Colonic mucosa (tissue), 4 donors: ENCODE data around the gene GNL3L. TPM values are rescaled to one million over a fixed set of nuclear protein-coding genes. Genes with fewer than 3 reads are reported as not detected.
"Not testable (repeated sequence)": the region's sequence is repeated elsewhere in the genome, so short reads cannot be mapped to it uniquely, and the experiment has no call there.

ENCODE experiments used
- DNase-seq: peaks from one replicate; pipeline ENCODE4 v3.0.0-alpha.2; 2020
- H3K27ac ChIP-seq: fragments of 200-600 bp; one replicate; pipeline ENCODE4 v1.8.0; 2021
- H3K27me3 ChIP-seq: fragments of 200-600 bp; one replicate; pipeline ENCODE4 v1.8.0; 2021
- H3K36me3 ChIP-seq: fragments of 200-600 bp; one replicate; pipeline ENCODE4 v1.8.0; 2021
- H3K4me1 ChIP-seq: fragments of 200-600 bp; one replicate; pipeline ENCODE4 v1.8.0; 2021; ENCODE audit warnings: mild to moderate bottlenecking
- H3K4me3 ChIP-seq: fragments of 200-600 bp; one replicate; pipeline ENCODE4 v1.8.0; 2021
- H3K9ac ChIP-seq, 2 donors: one replicate each; pipeline ENCODE4 v1.7.0; 2013; ENCODE audit warnings: control low read depth in 2 of 2, low read depth in 2 of 2, low read length in 2 of 2
- H3K9me3 ChIP-seq: fragments of 200-600 bp; one replicate; pipeline ENCODE4 v1.8.0; 2021
- intact Hi-C: fragments of 100-400 bp; cut with DNase I; formaldehyde crosslinking; loops from one replicate; pipeline ENCODE4 v1.14.1; 2022
- total RNA-seq, 2 donors: library from RNA; stranded (reverse); fragmentation: NEBNext Ultra II Directional in 1 of 2; extraction: Animal tissue kit (Norgen Biotek cat#: 25700) in 1 of 2; gene quantifications; one replicate each; pipeline ENCODE4 v1.2.1, GENCODE V29; 2021
- TF ChIP-seq, protein P1 (sequence below): fragments of 200-600 bp; IDR thresholded peaks from one replicate; pipeline ENCODE4 v1.8.0; 2022; ENCODE audit warnings: antibody characterized with exemption, mild to moderate bottlenecking
- donor health status: healthy.
- donor health status: DM: no; HTN: no; CAD: no.
- donor health status: DM: no; HTN: no; CAD: no.

Gene GNL3L
- total RNA-seq, 2 donors from 2014 or later: 23.5 to 38.3 TPM

DNA sequence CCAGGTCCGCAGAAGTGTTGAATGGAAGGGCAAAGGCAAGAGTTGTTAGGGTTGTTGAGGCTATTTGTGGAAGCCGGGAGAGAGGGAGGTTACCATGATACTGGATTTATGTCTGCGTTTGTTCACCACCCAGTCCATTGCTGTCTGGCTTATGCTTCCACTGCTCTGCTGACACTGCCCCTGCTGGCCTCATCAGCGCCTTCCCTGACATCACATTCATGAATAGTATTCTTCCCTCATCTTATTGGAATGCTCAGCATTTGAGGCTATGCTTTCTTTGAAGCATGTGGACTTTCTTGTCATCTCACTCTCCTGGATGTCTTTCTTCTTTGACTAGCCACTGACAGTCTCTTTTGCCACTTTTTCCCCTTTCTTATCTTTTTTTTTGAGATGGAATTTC is 10.3 kb downstream of the GNL3L start:
- TF ChIP-seq, protein P1, sequence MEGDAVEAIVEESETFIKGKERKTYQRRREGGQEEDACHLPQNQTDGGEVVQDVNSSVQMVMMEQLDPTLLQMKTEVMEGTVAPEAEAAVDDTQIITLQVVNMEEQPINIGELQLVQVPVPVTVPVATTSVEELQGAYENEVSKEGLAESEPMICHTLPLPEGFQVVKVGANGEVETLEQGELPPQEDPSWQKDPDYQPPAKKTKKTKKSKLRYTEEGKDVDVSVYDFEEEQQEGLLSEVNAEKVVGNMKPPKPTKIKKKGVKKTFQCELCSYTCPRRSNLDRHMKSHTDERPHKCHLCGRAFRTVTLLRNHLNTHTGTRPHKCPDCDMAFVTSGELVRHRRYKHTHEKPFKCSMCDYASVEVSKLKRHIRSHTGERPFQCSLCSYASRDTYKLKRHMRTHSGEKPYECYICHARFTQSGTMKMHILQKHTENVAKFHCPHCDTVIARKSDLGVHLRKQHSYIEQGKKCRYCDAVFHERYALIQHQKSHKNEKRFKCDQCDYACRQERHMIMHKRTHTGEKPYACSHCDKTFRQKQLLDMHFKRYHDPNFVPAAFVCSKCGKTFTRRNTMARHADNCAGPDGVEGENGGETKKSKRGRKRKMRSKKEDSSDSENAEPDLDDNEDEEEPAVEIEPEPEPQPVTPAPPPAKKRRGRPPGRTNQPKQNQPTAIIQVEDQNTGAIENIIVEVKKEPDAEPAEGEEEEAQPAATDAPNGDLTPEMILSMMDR: no peak
- Histone ChIP-seq H3K4me3 (no peak overlapping the region), H3K36me3 (no peaks in the 10 kb centered on the region), H3K9ac (no peak overlapping the region), H3K9me3 (no peaks in the 10 kb centered on the region), H3K4me1 (no peaks in the 10 kb centered on the region), H3K27ac (no peak overlapping the region), H3K27me3 (no peaks in the 10 kb centered on the region)
- intact Hi-C loops: no loop called here
- no peak for DNase-seq

DNA sequence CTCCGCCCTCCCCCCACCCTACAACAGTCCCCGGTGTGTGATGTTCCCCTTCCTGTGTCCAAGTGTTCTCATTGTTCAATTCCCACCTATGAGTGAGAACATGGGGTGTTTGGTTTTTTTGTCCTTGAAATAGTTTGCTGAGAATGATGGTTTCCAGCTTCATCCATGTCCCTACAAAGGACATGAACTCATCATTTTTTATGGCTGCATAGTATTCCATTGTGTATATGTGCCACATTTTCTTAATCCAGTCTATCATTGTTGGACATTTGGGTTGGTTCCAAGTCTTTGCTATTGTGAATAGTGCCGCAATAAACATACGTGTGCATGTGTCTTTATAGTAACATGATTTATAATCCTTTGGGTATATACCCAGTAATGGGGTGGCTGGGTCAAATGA is 12.2 kb downstream of the GNL3L start:
- intact Hi-C loops, H3K4me3 ChIP-seq, H3K9me3 ChIP-seq, DNase-seq, H3K27me3 ChIP-seq, H3K27ac ChIP-seq, H3K36me3 ChIP-seq, H3K9ac ChIP-seq, H3K4me1 ChIP-seq: not testable (repeated sequence)

DNA sequence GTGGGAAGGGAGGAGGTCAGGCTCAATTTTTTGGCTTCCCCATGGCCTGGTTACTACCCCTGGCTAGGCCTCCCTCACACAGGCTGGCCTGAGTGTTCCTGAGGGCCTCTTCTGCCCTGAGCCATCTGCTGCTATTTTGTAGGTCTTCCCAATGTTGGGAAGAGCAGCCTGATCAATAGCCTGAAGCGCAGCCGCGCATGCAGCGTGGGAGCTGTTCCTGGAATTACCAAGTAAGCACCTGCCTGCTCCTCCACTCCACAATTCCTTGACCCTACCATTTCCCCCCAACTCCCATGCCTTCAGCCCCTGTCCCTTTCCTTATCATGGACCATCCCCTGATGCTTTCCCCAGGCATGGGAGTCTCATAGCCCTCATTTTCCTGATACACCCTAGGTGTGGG is 20.8 kb downstream of the GNL3L start:
- H3K27me3 ChIP-seq: no peaks in the 10 kb centered on the region
- TF ChIP-seq, protein P1: no peak

DNA sequence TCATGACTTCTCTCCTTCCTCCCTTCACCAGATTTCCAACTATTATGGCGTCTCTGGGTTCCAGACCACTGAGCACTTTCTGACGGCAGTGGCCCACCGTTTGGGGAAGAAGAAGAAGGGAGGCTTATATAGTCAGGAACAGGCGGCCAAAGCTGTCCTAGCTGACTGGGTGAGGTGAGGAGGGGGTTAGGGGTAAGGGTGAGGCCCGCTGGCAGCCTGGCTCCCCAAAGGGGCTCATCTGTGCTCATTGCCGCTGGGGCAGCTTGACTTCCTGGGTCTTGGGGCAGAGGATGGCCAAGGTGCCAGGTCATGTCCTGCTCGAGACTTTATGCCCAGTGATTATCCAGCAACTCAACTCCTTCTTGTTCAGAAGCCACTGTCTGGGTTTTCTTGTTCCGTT is 21.8 kb downstream of the GNL3L start:
- Histone ChIP-seq H3K9ac (no peak overlapping the region), H3K4me3 (no peak overlapping the region), H3K27ac (no peak overlapping the region), H3K4me1 (no peaks in the 10 kb centered on the region), H3K9me3 (no peaks in the 10 kb centered on the region), H3K36me3 (peaks cover 3% of the 10 kb centered on the region), H3K27me3 (no peaks in the 10 kb centered on the region)
- TF ChIP-seq, protein P1: no peak
- no peak for DNase-seq
- intact Hi-C loops: no loop called here

More for the DNA sequence above, 20.8 kb downstream of the GNL3L start:
- Histone ChIP-seq H3K4me1 (no peaks in the 10 kb centered on the region), H3K4me3 (no peak overlapping the region), H3K9ac (no peak overlapping the region), H3K27ac (no peak overlapping the region), H3K9me3 (no peaks in the 10 kb centered on the region), H3K36me3 (peaks cover 3% of the 10 kb centered on the region)
- no peak for DNase-seq
- intact Hi-C loops: no loop called here

DNA sequence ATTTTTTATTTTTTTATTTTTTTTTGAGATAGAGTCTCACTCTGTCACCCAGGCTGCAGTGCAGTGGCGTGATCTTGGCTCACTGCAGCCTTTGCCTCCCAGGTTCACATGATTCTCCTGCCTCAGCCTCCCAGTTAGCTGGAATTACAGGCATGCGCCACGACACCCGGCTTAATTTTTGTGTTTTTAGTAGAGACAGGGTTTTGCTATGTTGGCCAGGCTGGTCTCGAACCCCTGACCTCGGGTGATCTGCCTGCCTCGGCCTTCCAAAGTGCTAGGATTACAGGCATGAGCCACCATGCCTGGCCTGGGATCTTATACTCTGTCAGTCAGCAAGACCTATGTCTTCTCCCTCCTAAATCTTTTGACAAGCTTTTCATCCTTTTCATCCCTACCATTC is 25.0 kb downstream of the GNL3L start:
- H3K27ac ChIP-seq, H3K4me1 ChIP-seq, H3K4me3 ChIP-seq, H3K9ac ChIP-seq, intact Hi-C loops, H3K9me3 ChIP-seq, H3K36me3 ChIP-seq, H3K27me3 ChIP-seq, DNase-seq: not testable (repeated sequence)

DNA sequence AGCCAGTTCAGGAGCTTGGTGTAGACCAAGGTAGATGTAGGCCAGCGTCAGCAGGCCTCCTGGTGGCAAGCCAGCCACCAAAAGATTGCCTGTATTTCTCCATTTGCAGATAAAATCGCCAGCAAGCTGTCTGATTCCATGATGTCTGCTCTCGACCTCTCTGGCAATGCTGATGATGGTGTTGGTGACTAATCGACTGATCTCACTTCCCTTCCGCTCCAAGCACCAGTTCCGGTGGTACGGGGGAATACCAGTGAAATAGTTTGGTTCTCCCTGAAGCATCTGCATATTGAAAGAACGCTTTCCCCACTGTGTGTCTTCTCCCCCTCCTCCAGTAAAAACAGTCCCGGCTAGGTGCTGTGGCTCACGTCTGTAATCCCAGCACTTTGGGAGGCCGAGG is 30.4 kb downstream of the GNL3L start:
- no peaks in the 10 kb centered on the region for H3K4me1 ChIP-seq
- TF ChIP-seq, protein P1: no peak
- no peak overlapping the region for H3K9ac ChIP-seq
- H3K9me3 ChIP-seq: no peaks in the 10 kb centered on the region
- H3K27ac ChIP-seq: no peak overlapping the region
- intact Hi-C loops: no loop called here
- DNase-seq: no peak
- no peak overlapping the region for H3K4me3 ChIP-seq
- H3K36me3 ChIP-seq: no peaks in the 10 kb centered on the region
- H3K27me3 ChIP-seq: no peaks in the 10 kb centered on the region

DNA sequence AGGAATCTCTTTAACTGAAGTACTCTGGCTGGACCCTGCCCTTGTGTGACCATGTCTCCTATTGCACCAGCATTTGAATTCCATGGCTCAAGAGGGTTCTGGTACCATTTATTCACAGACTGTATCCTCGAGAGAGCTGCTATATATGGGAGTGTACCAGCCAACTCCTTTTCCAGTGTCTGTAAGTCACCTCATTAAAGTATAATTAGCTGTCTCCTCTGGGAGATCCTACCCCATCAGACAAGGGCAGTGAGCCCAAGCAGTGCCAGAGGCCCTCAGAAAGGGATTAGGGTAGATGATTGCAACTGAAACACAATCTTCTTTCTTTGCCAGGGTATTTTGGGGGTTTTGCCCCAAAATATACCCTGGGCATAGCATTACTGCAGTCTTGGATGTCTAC is 31.6 kb downstream of the GNL3L start:
- Histone ChIP-seq H3K27me3 (no peaks in the 10 kb centered on the region), H3K36me3 (no peaks in the 10 kb centered on the region), H3K9me3 (no peaks in the 10 kb centered on the region), H3K4me3 (no peak overlapping the region), H3K4me1 (no peaks in the 10 kb centered on the region), H3K9ac (no peak overlapping the region), H3K27ac (no peak overlapping the region)
- DNase-seq: no peak
- intact Hi-C loops: no loop called here
- TF ChIP-seq, protein P1: no peak
